Stimulated activated CD8-positive, alpha-beta memory T cell treated with anti-CD3 and anti-CD28 coated beads, Interleukin-12 subunit alpha, Interleukin-12 subunit beta, amount 100 ng/mL, for 1 hour (primary cell): ENCODE measurements around the gene ADAMTS16.

Experiments used
- DNase-seq: peaks from one replicate; pipeline ENCODE4 v3.0.0-alpha.2; 2020; ENCODE audit warnings: low read depth

Gene ADAMTS16

GRCh38 chr5:5344606-5345005, 204.5 kb downstream of the ADAMTS16 start:
- DNase-seq: no peak

GRCh38 chr5:5347442-5347841, 207.3 kb downstream of the ADAMTS16 start:
- DNase-seq: no peak

- no peak for DNase-seq
Observed at GRCh38 chr5:5348135-5348534, 208.0 kb downstream of the ADAMTS16 start.

DNA sequence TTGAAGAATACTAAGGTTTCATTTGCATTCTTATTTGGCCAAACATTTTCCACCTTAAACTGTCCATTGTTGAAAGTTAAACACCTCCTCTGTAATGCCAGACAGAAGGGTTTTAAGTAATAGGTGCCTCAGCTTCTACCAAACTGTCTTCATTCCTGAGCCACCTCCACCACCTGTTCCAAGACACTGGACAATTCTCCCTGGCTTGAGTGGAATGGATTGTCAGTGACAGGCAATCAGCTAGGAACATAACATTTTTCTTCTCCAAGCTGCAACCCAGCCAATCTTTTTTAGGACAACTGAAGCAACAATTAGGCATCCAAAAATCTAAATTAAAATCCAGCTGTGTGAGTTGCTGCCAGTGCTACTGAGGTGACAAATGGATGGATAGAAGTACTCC, 208.4 kb downstream of the ADAMTS16 start:
- no peak for DNase-seq

- no peak for DNase-seq
Observed at GRCh38 chr5:5350101-5350500, 210.0 kb downstream of the ADAMTS16 start.

GRCh38 chr5:5351288-5351979, 211.3 kb downstream of the ADAMTS16 start:
- DNase-seq: no peak

- DNase-seq: no peak
Observed at GRCh38 chr5:5352675-5353074, 212.5 kb downstream of the ADAMTS16 start.

GRCh38 chr5:5353681-5354080, 213.6 kb downstream of the ADAMTS16 start:
- no peak for DNase-seq

GRCh38 chr5:5356765-5357164, 216.6 kb downstream of the ADAMTS16 start:
- DNase-seq: no peak

- DNase-seq: no peak
Observed at GRCh38 chr5:5359618-5360017, 219.5 kb downstream of the ADAMTS16 start.

DNA sequence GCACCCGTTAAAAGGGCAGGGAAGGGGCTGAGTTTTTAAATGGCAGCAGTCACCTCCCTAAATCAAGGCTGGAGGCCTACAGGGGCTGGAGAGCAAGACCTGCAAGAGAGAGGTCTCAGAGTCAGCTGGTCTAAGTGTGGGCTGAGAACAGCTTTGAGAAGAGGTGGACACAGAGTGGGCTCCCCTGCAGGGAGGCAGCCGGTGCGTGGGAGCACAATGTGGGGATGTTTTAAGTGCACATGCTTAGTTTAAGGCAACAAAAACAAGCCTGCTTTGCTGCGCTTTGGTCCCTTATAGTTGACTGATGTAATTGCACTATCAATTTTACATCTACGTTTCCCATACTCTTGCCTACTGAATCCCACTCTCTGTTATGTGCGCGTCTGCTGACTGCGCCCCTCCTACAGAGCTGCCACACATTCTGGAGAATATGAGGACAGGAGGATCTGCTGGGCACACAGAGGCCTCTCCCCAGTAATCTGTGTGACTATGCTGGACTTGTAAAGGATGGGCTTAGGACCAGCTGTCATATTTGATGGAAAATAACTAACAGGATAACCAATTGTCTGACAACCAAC, 220.3 kb downstream of the ADAMTS16 start:
- DNase-seq: no peak

GRCh38 chr5:5360941-5361520, 220.9 kb downstream of the ADAMTS16 start:
- no peak for DNase-seq

DNA sequence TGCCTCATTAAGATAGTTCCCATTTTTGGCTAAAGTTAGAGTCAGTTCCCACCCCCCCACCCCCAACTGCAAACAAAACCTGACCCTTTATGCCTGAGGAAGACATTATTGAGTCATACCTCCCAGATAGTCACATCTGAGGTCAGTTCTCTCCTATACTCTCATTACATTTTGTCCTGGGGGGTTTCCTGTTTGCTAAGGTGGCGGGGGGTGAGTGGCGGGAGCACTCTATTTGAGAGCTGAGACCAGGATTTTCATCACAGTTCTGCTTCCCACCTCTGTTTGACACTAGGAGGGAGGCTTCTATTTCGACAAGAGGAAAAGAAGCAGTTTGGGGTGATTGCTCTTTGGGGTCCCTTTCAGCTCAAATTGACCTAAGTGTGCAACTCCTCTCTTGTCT, 222.9 kb downstream of the ADAMTS16 start:
- DNase-seq: no peak

GRCh38 chr5:5364932-5365331, 224.8 kb downstream of the ADAMTS16 start:
- no peak for DNase-seq

DNA sequence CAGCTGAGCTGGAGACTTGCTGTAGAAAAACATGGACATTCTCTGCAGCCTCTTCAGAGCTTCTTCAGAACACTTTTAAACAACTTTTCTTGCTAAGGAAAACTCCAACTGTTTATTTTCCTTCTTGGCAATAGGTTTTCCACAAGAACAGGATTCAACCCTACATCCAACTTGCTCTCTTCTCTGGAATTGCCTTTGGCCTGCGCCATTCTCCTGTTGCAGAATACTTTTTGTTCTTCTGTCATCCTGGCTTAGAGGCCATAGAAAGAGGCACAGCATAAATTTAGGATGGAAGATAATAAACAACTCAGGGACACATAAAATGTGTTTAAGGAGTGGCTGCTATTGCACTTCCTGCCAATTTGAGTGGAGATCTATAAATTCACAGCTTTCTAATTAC, 227.6 kb downstream of the ADAMTS16 start:
- DNase-seq: no peak

DNA sequence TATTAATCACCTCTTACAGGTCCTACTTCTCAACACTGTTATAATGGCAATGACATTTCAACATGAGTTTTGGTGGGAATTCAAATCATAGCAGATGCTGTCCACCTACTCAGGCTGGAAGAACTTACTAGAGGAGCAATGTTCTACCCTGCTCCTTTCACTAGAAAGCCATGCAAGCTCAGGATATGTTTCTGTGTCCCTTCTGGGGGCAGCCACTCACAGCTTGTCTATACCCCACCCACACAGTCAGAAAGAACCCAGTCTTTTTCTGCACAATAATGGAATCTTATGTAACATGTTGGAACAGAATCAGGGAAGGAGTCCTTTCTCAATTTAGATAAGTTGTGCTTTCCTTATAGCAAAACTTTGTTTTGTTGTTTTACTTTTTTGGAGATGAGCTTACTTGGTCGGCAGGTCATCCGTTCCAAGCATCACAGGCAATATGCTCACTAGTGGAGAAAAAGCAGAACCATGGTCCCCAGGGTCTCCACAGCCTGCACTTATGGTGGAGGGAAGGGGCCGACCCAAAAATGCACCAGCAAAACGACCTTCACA, 229.0 kb downstream of the ADAMTS16 start:
- DNase-seq: no peak
